ENCODE results near the gene SFXN3.

Gene SFXN3

DNA sequence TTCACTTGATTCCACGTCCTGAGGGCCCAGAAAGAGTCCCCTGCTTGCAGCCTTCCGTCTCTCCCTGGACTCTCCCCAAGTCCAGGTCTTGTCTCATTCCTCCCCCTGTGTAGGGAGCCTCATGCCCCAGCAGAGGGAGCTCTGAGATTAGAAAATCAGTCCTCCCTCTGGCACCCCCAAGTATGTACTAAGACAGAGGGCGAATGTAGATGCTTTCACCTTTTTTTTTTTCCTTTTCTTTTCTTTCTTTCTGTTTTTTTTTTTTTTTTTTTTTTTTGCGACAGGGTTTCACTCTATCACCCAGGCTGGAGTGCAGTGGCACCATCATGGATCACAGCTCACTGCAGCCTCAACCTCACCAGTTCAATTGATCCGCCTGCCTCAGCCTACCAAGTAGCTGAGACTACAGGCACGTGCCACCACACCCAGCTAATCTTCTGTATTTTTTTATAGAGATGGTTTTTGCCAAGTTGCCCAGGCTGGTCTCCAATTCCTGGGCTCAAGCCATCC lies 10.3 kb downstream of the SFXN3 start:
- intact Hi-C loops (cut with DNase I; ENCODE audit: low total_unique reads) = no loop called here
- DNase-seq = peak; percentile 90 to 91
- Histone ChIP-seq H3K27me3 (no peaks in the 10 kb centered on the region), H3K27ac (peak overlapping the region in 1 of 2 donors; percentile 78), H3K4me3 (no peak overlapping the region), H3K4me1 (peaks cover 0 to 32% (median 17%) of the 10 kb centered on the region in 4 donors), H3K36me3 (peaks cover 27 to 40% (median 38%) of the 10 kb centered on the region in 3 donors), H3K9me3 (no peaks in the 10 kb centered on the region)
- TF ChIP-seq, protein P1, sequence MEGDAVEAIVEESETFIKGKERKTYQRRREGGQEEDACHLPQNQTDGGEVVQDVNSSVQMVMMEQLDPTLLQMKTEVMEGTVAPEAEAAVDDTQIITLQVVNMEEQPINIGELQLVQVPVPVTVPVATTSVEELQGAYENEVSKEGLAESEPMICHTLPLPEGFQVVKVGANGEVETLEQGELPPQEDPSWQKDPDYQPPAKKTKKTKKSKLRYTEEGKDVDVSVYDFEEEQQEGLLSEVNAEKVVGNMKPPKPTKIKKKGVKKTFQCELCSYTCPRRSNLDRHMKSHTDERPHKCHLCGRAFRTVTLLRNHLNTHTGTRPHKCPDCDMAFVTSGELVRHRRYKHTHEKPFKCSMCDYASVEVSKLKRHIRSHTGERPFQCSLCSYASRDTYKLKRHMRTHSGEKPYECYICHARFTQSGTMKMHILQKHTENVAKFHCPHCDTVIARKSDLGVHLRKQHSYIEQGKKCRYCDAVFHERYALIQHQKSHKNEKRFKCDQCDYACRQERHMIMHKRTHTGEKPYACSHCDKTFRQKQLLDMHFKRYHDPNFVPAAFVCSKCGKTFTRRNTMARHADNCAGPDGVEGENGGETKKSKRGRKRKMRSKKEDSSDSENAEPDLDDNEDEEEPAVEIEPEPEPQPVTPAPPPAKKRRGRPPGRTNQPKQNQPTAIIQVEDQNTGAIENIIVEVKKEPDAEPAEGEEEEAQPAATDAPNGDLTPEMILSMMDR (IDR thresholded peaks at IDR 0.05) = peak; percentile 77 to 78

DNA sequence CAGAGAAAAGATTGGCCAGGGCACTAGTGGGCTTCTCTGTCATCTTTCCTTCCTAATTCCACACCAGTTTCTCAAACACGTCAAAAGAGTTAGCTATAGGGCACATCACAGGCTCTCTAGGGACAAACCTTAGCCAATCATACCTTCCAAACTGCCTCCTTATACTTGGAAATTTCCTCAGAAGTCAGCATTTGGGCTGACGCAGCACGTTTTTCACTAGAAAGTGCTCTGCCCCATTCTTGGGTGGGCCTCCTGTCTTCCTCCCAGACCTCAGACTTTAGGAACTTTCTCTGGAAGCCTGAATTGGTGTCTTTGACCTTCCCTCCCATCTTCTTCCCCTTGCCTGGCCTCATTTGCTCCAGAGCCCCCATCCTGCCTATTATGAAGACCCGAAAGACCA lies 11.1 kb downstream of the SFXN3 start:
- peak overlapping the region; percentile 78 to 90 for H3K27ac ChIP-seq
- H3K4me1 ChIP-seq = peaks cover 0 to 32% (median 17%) of the 10 kb centered on the region in 4 donors
- intact Hi-C loops (cut with DNase I; ENCODE audit: low total_unique reads) = no loop called here
- peak overlapping the region; percentile 49 to 58 for H3K4me3 ChIP-seq
- no peaks in the 10 kb centered on the region for H3K9me3 ChIP-seq
- peaks cover 19 to 32% (median 29%) of the 10 kb centered on the region in 3 donors for H3K36me3 ChIP-seq
- TF ChIP-seq, protein P1 (IDR thresholded peaks at IDR 0.05) = no peak
- H3K27me3 ChIP-seq = peaks cover 0 to 7% of the 10 kb centered on the region in 2 donors
- DNase-seq = no peak

DNA sequence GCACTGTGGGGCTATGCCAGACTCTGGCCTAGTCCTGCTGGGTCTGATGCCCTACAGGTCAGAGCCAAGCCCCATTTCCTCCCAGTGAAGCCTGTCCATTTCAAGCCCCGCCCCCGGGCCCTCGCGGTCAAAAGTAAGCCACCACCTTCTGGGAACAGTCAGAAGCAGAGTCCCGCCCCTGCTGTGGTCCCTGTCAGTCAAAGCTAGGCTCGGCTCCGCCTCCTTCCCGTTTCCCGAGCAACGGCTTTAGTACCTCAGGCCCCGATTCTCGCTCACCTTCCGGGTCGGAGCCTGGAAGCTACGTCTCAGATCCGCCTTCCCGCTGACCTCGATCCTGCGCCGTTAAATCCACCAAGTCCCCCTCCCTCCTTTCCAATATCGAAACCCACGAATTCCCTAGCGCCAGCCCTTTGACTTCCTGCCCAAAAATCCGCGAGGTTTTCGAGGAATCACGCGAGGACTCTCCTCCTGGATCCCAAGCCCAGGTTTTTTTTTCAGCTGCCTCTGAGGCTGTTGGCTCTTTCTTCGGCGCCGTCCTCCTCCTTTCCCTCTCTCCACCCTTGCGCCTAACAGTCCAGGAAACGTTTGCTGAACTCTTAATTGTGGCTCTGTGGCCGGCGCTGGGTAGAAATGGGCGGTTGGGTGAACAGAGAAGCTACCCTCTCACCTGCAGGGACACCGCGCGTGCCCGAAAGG lies 11.8 kb downstream of the SFXN3 start:
- Histone ChIP-seq H3K36me3 (peaks cover 12 to 25% (median 22%) of the 10 kb centered on the region in 3 donors), H3K27me3 (peaks cover 0 to 14% of the 10 kb centered on the region in 2 donors), H3K9me3 (no peaks in the 10 kb centered on the region), H3K4me3 (peak overlapping the region; percentile 49 to 58), H3K4me1 (peaks cover 0 to 32% (median 17%) of the 10 kb centered on the region in 4 donors), H3K27ac (peak overlapping the region; percentile 78 to 90)
- peak; percentile 99 for DNase-seq
- TF ChIP-seq, protein P1 (IDR thresholded peaks at IDR 0.05) = no peak
- intact Hi-C loops (cut with DNase I; ENCODE audit: low total_unique reads) = no loop called here

DNA sequence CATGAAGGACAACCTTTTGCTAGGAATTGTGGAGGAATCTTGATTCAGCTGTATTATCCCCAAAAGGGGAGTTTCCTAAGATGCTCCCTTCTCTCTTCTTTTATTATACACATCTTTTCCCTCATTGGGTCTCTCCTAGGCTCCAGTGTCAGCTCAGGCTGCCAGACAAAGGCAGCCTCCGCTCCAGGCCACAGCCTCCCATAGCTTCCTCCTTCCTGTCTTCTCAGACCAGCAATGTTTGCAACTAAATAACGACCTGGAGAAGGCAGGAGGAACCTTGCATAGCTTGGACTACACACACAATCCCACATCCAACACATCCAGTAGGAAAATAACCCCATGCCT lies 12.3 kb downstream of the SFXN3 start:
- H3K27me3 ChIP-seq = peaks cover 0 to 19% of the 10 kb centered on the region in 2 donors

DNA sequence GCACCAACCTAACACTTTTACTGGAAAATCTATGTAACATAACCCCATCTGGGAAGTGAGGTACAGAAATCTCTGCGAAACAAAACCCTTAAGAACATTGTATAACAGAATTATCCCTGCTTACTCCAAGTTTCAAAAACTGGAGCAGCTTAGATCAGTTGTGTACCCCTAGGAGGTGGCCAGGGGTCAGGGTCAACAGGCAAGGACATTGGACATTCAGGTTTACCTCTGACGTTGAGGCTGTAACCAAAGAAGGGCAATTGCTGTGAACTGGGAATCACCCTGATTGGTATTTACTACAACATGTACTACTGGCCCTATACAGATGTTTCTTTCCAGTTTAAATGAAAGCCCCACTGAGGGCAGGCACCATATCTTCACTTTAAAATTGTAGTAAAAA lies 13.1 kb downstream of the SFXN3 start:
- H3K4me1 ChIP-seq = peaks cover 0 to 36% (median 17%) of the 10 kb centered on the region in 4 donors
- no peak for DNase-seq
- H3K36me3 ChIP-seq = peaks cover 4 to 12% (median 9%) of the 10 kb centered on the region in 3 donors
- TF ChIP-seq, protein P1 (IDR thresholded peaks at IDR 0.05) = no peak
- intact Hi-C loops (cut with DNase I; ENCODE audit: low total_unique reads) = no loop called here
- H3K9me3 ChIP-seq = no peaks in the 10 kb centered on the region
- H3K27me3 ChIP-seq = peaks cover 0 to 27% of the 10 kb centered on the region in 2 donors
- peak overlapping the region in 1 of 2 donors; percentile 78 for H3K27ac ChIP-seq
- H3K4me3 ChIP-seq = no peak overlapping the region

More for the DNA sequence above, 12.3 kb downstream of the SFXN3 start:
- peaks cover 6 to 19% (median 17%) of the 10 kb centered on the region in 3 donors for H3K36me3 ChIP-seq
- H3K27ac ChIP-seq = peak overlapping the region; percentile 78 to 90
- no peak for DNase-seq
- intact Hi-C loops (cut with DNase I; ENCODE audit: low total_unique reads) = no loop called here
- TF ChIP-seq, protein P1 (IDR thresholded peaks at IDR 0.05) = no peak
- no peaks in the 10 kb centered on the region for H3K9me3 ChIP-seq
- H3K4me1 ChIP-seq = peaks cover 0 to 36% (median 17%) of the 10 kb centered on the region in 4 donors
- H3K4me3 ChIP-seq = peak overlapping the region; percentile 49 to 58

All from tibial artery (tissue), 4 donors.